Lower leg skin (tissue), 3 donors: Measurements from ENCODE around the gene HHIP.

ENCODE experiments used
- CTCF ChIP-seq, 3 donors: fragments of 450-650 bp; IDR thresholded peaks; one replicate each; pipeline ENCODE4 v1.5.1; 2016; ENCODE audit warnings: antibody characterized with exemption in 3 of 3, mild to moderate bottlenecking in 3 of 3, moderate library complexity in 2 of 3
- POLR2A ChIP-seq, 2 donors: fragments of 450-650 bp; IDR thresholded peaks; one replicate each; pipeline ENCODE4 v1.6.1; 2016 to 2017; ENCODE audit warnings: antibody characterized with exemption in 2 of 2, mild to moderate bottlenecking in 1 of 2, moderate library complexity in 1 of 2

DNA sequence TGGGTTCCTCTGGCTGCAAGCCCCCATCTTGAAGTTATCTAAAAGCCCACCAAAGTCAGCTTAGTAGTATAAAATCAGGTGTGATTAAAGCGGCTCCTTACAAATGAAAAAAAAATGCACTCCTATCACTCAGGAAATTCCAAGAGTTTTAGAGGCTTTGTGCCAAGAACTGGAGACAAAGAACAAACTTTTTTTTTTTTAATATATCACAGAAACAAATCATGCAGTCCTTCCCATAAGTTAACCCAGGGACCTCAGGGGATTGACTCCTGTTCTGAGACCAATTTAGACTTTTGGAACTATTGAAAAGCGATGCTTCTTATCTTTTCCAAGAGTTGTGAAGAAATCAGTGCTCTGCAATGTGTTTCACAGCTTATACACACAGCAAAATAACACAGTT, 53.6 kb downstream of the HHIP start:
- TF ChIP-seq POLR2A (IDR thresholded peaks at IDR 0.05) = no peak
- no peak for TF ChIP-seq CTCF (IDR thresholded peaks at IDR 0.05)
